ENCODE data around the gene CTNNBL1.

CTNNBL1 gene

GRCh38 chr20:37725855-37726254 is 32.0 kb downstream of the CTNNBL1 start:
- no peak overlapping the region for H3K27ac ChIP-seq (ENCODE audit: poor library complexity, severe bottlenecking)
- no peak for ATAC-seq (ENCODE audit: low read depth)
- no peak for TF ChIP-seq CTCF (IDR thresholded peaks at IDR 0.05; ENCODE audit: poor library complexity, severe bottlenecking)
- no peaks in the 10 kb centered on the region for H3K36me3 ChIP-seq (ENCODE audit: low read depth)
- H3K27me3 ChIP-seq (ENCODE audit: insufficient read depth, poor library complexity, severe bottlenecking) = no peaks in the 10 kb centered on the region
- DNase-seq (ENCODE audit: low spot score) = no peak
- H3K9me3 ChIP-seq (ENCODE audit: severe bottlenecking) = no peaks in the 10 kb centered on the region
- no peak overlapping the region for H3K4me3 ChIP-seq (ENCODE audit: severe bottlenecking)
- peaks cover 12% of the 10 kb centered on the region for H3K4me1 ChIP-seq (ENCODE audit: insufficient read depth, poor library complexity, severe bottlenecking)

- H3K9me3 ChIP-seq (ENCODE audit: severe bottlenecking) = no peaks in the 10 kb centered on the region
- ATAC-seq (ENCODE audit: low read depth) (no peak), DNase-seq (ENCODE audit: low spot score) (no peak)
- H3K27ac ChIP-seq (ENCODE audit: poor library complexity, severe bottlenecking) = no peak overlapping the region
- no peaks in the 10 kb centered on the region for H3K36me3 ChIP-seq (ENCODE audit: low read depth)
- TF ChIP-seq CTCF (IDR thresholded peaks at IDR 0.05; ENCODE audit: poor library complexity, severe bottlenecking) = no peak
- H3K4me3 ChIP-seq (ENCODE audit: severe bottlenecking) = no peak overlapping the region
- H3K27me3 ChIP-seq (ENCODE audit: insufficient read depth, poor library complexity, severe bottlenecking) = no peaks in the 10 kb centered on the region
- peaks cover 12% of the 10 kb centered on the region for H3K4me1 ChIP-seq (ENCODE audit: insufficient read depth, poor library complexity, severe bottlenecking)
Observed at GRCh38 chr20:37726321-37726720, 32.5 kb downstream of the CTNNBL1 start.

DNA sequence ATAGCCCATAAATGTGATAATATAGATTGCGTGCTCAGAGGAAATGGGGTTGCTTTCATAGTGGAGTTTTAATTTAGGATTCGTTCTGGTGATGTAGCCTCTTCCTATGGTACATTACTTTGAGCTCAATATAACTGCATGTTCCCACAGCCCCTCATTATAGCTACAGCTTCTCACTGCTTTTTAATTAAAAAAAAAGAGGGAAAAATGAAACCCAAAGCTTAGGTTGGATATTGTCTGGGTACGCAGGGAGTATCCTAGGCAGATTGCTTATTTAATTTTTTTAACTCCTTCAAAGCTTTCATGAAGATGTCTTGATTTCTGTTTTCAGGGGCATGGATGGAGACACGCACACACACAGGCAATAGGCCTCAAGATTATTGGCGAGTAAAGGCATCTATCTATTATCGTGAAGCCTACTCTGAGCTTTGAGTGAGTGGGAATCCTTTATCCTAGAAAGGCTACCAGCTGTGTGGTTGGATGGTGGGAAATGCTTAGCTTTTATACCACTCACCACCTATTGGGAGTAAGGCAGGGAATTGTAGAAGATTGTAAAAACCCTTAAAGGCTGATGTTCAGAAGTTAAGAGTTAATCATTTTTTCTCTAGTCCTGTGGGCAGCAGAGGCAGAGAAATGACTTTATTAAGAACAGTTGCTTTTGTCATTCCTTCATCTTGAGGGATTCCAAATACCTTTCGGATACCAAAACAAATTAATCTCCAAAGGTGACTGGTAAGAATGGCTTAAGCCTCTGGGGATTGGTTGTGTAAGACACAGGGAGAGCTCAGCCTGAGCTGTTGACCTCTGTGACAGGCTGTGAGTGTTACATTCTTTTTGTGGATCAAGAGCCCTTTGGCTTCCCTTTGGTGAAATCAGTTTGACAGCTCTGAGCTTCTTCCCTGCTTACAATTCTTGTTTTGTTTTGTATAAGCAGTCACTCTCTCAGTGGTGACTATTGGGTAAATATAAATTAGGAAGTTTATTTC is 33.4 kb downstream of the CTNNBL1 start:
- Histone ChIP-seq H3K27me3 (ENCODE audit: insufficient read depth, poor library complexity, severe bottlenecking) (no peaks in the 10 kb centered on the region), H3K36me3 (ENCODE audit: low read depth) (peaks cover 9% of the 10 kb centered on the region; the same call in 1 of the 2 replicates), H3K4me3 (ENCODE audit: severe bottlenecking) (no peak overlapping the region), H3K27ac (ENCODE audit: poor library complexity, severe bottlenecking) (no peak overlapping the region), H3K9me3 (ENCODE audit: severe bottlenecking) (no peaks in the 10 kb centered on the region), H3K4me1 (ENCODE audit: insufficient read depth, poor library complexity, severe bottlenecking) (peaks cover 12% of the 10 kb centered on the region)
- no peak for DNase-seq (ENCODE audit: low spot score)
- TF ChIP-seq CTCF (IDR thresholded peaks at IDR 0.05; ENCODE audit: poor library complexity, severe bottlenecking) = no peak
- ATAC-seq (ENCODE audit: low read depth) = no peak

DNA sequence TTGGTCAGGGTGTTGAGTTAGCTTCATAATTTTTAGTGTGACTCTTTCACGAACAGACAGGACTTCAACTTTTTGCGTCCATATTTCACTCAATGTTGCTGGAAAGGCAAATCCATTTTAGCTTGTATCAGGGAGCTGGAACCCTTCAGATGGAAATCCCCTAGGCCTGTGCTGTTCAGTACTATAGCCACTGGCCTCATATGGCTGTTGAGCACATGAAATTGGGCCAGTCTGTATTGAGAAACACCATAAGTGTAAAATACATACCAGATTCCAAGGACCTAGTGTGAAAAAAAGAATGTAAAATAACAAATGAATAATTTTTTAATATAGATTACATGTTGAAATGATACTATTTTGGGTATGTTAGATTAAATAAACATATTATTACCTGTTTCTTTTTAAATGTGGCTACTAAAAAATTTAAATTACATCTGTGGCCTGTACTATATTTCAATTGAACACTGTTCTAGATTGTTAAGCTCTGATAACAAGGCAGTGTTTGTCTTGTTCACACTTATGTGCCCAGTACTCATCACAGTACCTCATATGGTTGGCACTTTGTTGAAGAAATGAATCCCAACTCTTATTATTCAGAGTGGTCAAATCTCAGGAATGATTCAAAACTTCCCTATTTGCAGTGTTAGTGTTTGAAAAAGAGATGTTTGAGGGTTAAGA is 34.3 kb downstream of the CTNNBL1 start:
- Histone ChIP-seq H3K4me3 (ENCODE audit: severe bottlenecking) (no peak overlapping the region), H3K9me3 (ENCODE audit: severe bottlenecking) (no peaks in the 10 kb centered on the region), H3K27me3 (ENCODE audit: insufficient read depth, poor library complexity, severe bottlenecking) (no peaks in the 10 kb centered on the region), H3K4me1 (ENCODE audit: insufficient read depth, poor library complexity, severe bottlenecking) (peaks cover 12% of the 10 kb centered on the region), H3K36me3 (ENCODE audit: low read depth) (peaks cover 18% of the 10 kb centered on the region), H3K27ac (ENCODE audit: poor library complexity, severe bottlenecking) (no peak overlapping the region)
- no peak for TF ChIP-seq CTCF (IDR thresholded peaks at IDR 0.05; ENCODE audit: poor library complexity, severe bottlenecking)
- ATAC-seq (ENCODE audit: low read depth) = no peak
- DNase-seq (ENCODE audit: low spot score) = no peak
